DMS53 treated with DMSO at 0.1 percent for 48 hours (cell line): ENCODE results near the gene POMC.
"Not testable (repeated sequence)": the region's sequence is repeated elsewhere in the genome, so short reads cannot be mapped to it uniquely, and the experiment has no call there.

Experiments used
- DNase-seq: peaks from one replicate; lab custom pipeline; 2025; ENCODE audit not compliant: unreplicated experiment; lab: John Stamatoyannopoulos, UW

Gene POMC

DNA sequence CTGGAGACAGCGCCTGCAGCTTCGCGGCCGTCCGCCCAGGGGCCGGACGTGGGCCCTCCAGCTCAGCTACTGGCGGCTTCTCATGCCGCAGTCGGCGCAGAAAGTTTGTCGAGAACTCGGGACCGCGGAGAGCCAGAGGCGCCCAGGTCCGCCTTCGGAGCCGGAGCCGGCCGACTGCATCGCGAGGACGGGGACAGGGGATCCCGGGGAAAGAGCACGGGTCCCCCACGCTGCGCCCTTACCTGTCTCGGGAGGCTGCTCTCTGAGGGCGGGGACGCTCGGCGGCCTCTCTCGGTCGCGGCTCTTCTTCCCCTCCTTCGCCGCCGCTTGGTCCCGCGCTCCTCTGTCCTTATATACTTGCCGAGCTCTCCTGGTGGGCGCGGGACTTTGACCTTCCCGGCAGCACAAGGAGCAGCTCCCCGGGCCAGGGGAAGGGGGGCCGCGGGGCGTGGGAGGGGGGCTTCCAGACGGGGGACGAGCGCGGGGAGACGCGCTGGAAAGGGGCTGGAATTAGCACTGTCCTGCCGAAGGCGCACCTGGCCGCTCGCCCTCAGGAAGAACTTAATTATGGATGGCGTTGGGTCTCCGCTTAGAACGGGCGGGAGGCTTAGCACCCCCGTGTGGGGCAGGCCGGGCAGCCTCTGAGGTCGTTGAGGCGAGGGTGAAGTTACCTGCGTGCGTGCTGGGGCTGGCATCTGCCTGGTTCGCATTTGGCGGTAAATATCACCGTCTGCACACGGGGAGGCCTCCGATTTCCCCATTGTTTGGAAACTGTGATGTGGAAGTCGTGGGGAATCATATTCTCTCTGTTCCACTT lies at the start of gene POMC:
POMC (minus strand) TSS at position 325 of the 817 bp plus-strand sequence. CDS start 3,808 bp downstream, outside the sequence.
- no peak for DNase-seq

DNA sequence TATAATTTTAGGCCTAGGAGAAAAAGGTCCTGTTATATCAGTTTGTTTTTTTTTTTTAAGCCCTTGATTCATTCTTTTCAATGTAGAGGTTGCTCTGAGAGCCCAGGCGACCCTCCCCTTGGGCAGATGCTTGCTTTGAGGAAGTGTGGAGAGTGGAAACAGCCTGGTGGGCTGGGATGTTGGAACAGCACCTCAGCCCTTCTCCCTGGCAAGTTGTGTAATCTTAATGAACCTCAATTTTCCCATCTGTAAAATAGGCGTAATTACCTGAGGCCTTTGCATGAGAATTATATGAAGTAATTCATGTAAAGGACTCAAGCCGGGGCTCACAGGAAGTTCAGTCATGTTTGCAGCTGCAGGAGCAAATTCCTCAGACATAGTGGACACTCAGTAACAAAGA lies 49.7 kb upstream of the POMC start:
- no peak for DNase-seq

DNA sequence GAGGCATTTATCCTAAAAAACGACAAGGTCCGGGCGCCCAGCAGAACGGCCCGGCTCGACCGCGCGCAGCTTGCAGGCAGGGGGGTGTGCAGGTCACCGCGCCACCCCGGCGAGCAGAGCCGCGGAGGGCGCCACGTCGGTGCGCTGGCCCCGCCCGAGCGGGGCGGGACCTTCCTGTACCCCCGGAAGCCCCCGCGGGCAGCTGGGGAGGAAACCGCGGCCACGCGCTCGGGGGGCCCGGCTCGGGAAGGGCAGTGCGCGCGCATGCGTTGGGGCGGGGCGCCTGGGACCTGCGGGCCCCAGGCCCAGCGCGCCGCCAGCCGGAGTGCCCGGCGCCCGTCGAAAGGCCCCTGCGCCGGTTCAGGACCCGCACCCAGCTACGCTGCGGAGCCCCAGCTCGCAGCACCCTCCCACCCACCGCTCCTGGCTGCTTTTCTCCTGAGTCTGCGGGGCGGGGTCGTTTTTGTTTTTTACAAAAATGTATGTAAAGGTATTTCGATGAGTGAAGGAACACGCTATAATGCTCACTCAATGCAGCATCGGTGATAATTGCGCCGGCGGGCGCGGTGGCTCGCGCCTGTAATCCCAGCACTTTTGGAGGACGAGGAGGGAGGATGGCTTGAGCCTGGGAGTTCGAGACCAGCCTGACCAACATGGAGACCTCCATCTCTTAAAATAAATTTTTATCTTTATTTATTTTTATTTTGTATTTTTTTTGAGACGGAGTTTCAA lies 47.7 kb upstream of the POMC start:
- DNase-seq, result no peak

DNA sequence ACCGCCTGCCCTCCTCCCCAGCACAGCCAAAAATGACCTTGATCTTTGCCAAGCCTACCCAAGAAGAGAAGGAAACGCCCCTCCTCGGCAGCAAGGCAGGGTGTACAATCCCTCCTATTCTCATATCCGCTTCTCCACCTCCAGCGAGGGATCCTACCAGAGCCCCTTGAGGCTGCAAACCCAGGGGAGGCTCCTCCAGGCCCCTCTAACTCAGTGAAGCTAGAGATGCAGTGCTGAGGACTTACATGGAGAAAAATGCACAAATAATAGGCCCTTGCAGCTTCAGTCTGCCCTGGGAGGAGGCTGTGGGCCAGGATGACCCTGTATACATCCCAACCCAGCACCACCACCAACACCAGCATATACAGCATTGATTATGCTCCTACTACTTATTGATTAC lies 46.9 kb upstream of the POMC start:
- DNase-seq, result no peak

DNA sequence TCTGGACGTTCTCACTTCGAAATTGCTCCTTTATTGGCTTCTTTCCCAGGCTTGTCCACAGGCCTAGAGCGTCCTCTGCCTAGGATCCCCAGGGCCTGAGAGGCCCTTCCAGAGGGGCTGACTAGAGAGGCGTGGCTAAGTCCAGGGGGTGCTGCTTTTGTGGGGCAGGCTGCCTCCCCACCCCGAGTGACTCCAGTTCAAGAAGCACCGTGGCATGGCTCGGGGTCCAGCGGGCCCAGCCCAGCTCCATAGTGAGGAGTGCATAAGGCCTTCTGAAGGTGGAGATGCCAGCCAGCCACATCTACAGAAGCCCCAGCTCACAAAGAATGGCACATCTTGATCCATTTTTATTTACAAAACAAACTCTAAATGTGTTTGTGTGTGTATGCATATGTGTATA lies 44.8 kb upstream of the POMC start:
- no peak for DNase-seq

DNA sequence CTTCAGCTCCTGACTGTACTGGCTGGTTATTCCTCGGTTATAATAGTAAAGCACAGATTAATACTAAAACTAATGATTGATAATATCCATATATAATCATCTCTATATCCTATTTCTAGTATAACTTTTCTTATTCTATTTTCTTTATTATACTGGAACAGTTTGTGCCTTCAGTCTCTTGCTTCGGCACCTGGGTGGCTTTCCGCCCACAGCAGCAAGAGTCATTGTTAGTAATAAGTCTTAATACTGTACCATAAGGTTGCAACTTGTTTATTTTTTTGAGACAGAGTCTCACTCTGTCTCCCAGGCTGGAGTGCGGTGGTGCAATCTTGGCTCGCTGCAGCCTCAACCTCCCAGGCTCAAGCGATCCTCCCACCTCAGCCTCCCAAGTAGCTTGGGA lies 42.5 kb upstream of the POMC start:
- not testable (repeated sequence) for DNase-seq

DNA sequence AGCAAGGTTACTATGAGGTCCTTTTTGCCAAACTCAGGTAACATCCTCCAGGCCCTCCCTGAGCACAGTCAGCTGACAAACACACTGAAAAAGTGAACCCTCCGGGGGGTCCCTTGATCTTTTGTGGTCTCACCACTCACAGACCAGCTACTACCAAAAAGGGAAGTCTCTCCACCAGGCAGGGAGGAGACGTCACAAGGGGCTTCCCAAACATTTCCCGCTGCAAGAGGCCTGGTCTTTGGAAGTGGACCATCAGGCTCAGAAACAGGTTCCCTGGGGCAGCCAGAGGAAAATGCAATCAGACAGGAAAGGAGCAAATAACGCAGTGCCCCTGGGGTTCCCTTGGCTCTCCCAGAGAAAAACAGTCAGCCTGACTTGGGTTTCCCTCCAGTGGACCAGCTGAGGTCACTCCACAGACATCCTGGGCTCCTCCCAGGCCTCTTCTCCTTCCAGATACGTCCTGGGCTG lies 38.7 kb upstream of the POMC start:
- DNase-seq, result no peak

DNA sequence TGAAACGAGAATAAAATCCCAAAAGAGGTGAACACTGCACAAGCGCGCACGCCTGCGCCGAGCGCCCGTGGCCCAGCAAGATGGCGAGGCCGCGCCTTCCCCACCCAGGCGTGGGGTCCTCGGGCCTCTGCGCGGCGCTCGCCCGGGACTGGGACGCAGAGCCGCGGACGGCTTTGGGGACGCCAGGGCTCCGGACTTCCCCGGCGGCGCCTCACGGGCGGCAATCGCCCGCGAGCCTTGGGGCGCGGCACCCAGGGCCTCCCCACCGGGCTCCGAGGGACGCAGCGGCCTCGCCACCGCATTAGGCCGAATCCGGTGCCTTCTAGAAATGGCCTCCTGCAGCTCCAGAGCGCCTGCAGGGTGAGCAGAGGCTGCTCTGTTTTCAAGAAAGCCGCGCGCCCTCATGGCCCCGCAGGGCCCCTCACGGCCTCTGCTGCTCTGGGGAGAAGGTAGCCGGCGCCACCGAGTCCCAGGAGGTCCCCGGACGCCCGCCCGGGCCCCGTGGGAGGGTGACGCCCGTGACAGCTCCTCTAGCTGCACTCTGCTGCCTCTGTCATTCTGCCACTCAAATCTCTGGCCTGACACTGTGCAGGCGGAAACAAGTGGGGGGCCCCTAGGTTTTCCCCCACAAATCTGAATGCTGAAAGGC lies 35.9 kb upstream of the POMC start:
- DNase-seq, result no peak

DNA sequence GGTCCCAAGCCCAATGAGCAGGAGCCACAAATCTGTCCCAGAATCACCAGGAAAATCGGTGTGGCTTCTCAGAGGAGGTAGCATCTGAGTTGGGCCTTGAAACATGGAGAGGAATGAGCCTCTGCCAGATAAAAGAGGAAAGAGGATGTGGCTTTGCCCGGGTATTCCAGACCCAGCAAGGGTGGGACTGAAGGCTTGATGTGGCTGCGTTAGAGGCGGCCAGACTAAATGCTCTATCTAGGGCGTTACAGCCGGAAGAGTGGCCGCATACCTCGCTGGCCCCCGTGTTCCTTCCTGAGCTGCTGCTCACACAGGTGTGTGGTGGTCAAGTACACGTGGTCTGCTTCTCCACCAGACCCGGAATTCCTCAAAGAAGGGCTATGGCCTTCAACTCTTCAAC lies 33.9 kb upstream of the POMC start:
- DNase-seq, result no peak

DNA sequence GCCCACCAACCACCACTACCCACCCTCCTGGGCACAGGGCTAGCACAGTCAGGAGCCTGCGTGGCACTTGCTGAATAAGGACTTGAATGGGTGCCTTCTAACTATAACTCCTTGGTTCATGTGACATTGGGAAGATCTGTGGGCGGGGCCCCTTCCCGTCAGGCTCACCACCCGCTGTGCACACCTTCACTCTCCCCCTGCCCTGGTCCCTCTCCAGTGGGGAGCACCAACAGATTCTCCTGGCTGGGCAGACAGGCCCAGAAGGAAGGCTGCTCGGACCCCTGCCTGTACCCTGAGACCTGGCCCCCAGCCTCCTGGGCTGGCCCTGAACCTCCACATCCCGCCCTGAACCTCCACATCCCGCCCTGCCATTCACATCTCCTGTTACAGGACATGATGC lies 33.4 kb upstream of the POMC start:
- no peak for DNase-seq

DNA sequence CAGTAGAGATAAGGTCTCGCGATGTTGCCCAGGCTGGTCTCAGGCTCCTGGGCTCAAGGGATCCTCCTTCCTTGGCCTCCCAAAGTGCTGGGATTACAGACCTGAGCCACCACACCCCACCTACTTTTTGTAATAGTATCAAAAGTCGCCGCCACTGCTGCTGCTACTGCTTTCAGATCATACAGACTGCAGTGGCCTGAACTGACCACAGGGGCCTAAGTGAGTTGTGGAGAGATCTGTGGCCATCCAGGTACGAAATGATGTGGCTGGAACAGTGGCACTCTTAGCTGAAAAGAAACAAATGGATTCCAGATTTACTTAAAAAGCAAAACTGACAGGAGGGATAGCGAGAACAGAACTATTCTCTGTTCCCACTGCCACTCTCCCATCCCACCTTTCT lies 32.9 kb upstream of the POMC start:
- no peak for DNase-seq

DNA sequence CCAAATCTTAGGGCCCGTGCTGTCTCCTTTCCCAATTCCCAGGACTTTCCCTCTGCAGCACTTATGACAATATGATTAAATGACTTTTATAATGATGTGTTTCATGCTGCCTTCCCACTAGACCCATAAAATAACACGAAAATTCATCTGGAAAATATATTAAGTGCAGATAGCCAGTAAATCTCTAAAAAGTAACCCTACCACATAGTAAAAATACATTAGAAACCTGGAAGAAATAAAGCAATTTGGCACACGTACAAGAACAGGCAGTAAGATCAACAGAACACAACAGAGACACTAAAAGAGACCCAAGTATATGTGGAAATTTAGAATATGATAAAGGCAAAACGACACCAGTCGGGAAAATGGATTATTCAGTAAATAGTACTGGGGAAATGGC lies 30.2 kb upstream of the POMC start:
- no peak for DNase-seq

DNA sequence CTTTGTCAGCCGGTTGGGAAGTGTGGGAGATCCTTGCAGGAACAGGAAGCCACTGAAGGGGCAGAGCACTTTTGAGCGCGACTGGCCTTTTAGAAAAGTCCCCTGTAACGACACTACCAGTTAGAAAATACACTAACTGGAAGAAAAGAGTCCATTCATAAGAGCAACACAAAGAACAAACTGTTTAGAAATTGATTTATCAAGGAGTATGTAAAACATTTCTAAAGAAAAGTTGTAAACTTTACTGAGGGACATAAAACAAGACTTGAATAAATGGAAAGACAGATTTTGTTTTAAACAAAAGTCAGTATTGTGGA lies 29.8 kb upstream of the POMC start:
- no peak for DNase-seq

DNA sequence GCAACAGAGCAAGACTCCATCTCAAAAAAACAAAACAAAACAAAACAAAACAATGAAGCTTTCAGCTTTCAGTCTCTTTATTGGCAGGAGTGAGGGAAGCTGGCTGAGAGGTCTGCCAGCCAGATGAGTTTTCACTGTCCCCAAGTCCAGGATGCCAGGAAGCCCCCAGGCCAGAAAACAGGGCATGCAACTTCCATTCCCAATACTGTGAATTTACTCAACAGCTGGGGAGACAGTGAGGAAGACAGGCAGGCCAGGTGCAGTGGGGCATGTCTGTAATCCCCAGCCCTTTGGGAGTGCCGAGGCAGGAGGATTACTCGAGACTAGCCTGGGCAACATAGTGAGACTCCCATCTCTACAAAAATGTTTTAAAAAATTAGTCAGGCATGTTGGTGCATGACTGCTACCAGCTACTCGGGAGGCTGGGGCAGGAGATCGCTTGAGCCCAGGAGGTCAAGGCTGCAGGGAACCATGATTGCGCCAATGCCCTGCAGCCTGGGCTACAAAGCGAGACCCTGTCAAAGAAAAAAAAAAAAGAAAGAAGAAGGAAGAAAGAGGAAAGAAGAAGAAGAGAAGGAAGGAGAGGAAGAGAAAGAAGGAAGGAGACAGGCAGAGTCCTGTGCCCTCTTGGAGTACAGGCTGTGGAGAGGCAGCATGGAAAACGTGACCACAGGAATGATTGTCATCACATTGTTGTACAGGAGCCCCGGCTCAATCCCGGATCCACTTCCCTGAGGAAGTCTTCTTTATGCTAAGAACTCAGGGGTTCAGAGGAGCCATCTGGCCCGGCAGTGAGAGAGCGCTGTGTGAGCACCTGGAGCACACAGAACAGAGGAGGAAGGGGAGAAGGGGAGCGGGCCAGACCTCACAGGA lies 29.2 kb upstream of the POMC start:
- no peak for DNase-seq

DNA sequence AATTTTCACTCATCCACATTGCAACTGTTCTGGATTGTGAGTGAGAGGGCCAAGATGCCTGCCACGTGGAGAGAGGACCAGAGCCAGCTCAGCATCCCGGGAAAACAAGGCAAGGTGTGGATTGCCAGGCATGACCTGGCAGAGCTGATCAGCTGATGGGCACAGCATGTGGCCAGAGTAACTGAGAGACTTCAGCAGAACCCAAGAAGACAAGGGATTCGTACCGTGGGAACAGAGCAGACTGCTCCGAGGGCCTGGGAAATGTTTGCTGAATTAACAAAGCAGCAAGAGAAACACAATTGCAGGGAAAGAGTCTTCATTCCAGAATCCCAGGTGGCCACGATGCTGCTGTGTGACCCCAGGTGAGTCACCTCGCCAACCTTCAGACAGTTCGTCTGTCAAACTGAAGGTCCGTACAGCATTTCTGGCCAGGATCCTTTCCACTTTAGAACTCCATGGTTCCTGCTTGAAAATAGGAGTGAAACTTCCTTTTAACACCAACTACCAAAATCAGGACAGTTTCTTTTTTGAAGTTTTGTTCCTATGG lies 26.3 kb upstream of the POMC start:
- no peak for DNase-seq

DNA sequence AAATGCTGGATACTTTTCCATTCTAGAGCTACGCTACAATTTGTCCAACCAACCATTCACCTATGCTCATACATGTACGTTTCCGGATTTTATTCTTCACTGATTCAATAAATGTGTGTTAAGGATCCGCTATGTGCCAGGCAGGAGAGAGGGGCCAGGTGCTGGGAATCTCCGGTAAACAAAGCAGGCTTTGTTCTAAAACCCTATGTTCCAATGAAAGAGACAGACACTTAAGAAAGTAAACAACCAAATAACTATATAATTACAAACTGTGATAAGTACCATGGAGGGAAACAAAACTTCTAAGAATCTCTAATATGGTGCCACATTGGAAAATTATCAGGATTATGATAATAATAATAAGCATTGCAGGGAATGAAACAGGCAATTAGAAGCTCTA lies 22.2 kb upstream of the POMC start:
- no peak for DNase-seq

DNA sequence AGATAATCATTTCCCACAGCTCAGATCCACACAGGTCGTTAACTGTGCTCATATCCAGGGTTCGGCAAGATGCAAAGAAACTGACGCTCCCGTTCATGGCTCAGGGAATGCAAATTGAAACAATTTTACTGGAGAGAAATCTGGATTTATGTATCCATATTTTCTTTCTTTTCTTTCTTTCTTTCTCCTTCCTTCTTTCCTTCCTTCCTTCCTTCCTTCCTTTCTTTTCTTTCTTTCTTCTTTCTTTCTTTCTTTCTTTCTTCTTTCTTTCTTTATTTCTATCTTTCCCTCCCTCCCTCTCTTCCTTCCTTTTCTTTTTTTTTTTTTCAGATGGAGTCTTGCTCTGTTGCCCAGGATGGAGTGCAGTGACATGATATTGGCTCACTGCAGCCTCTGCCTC lies 20.0 kb upstream of the POMC start:
- DNase-seq, result no peak

DNA sequence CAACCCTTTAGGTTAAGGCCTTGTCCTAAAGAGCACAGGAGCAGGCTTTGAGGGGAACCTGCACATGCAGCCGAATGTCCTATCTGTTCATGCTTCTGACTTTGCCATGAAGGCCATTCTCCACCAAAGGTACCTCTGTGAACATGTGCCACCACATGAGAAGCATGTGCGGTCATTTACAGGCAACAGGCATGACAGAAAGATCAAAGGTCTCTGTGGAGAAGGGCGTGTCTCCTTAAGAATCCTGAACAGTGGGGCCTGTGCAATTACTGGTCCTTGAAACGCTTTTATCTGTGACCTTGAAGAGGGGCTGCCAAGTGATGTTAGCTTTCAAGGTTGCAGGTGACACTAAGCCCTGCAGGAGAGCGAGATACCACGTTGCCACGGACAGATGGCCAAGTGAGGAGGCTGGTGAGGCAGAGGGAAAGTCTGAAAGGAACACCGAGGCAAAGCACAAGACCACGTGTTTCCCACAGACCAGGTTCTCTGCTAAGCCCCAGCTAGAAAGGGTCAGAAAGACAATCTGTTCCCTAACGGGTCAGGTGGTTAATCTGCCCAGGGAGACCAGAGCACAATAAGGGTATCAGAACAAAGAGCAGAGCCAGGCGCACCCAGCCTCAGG lies 19.5 kb upstream of the POMC start:
- DNase-seq, result no peak

DNA sequence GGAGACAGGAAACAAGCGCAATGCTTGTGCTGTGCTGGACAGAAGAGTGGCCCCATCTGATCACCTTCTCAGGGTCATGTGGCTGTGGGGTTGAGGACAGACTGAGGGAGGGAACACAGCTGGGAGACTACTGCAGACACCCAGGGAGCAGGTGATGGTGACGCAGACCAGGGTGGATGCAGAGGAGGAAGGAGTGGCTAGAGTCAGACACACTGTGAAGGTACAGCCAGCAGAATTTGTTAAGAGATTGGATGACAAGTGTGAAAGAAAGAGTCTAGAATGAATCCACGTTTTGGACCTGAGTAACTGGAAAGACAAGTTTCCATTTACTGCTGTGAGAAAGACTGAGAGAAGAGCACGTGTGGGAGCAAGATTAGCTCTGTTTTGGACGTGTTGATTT lies 15.9 kb upstream of the POMC start:
- DNase-seq, result peak; percentile 75

DNA sequence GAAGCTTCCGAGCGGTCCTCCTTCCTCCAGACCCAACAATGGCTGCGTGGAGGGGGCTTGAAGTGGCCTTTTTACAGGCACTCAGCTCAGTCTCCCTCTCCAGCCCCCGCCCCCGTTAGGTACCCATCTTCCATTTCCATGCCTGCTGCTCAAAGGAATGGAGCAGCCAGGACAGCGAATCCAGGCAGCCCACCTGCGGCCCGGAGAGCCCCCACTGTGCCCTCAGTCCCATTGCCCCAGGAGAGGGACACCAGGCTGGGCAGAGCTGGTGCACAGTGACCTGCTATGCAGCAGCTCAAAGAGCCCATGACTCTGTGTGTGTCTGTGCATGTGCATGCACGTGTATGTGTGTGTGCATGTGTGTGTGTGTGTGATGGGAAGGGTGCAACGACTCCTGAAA lies 10.6 kb upstream of the POMC start:
- DNase-seq, result no peak
